GM23338 (cell line): ENCODE measurements around the gene RHOA. TPM values are rescaled to one million over a fixed set of nuclear protein-coding genes. Genes with fewer than 3 reads are reported as not detected.
"Not testable (repeated sequence)": the region's sequence is repeated elsewhere in the genome, so short reads cannot be mapped to it uniquely, and the experiment has no call there.

ENCODE experiments used
- ATAC-seq: fragments of 200-7000 bp; cut with Tn5 transposase; 3 replicates; pipeline ENCODE4 v1.9.1; 2020
- DNase-seq: peaks from one replicate; pipeline ENCODE4 v3.0.0-alpha.2; 2015; ENCODE audit warnings: low spot score
- H2AFZ ChIP-seq: fragments of 200-600 bp; sonication (generic); 2 replicates; pipeline ENCODE4 v1.8.0; 2016; ENCODE audit warnings: antibody characterized with exemption, mild to moderate bottlenecking, moderate library complexity
- H3F3A ChIP-seq: fragments of 200-600 bp; sonication (generic); replicated peaks from 2 replicates; pipeline ENCODE4 v1.8.0; 2017; ENCODE audit warnings: antibody characterized with exemption, mixed run types, low read depth
- H3K27ac ChIP-seq: fragments of 200-600 bp; sonication (generic); 2 replicates; pipeline ENCODE4 v1.6.1; 2016; ENCODE audit warnings: low read depth
- H3K27me3 ChIP-seq: fragments of 200-600 bp; sonication (generic); 2 replicates; pipeline ENCODE4 v1.8.0; 2016; ENCODE audit warnings: mild to moderate bottlenecking, mixed run types, moderate library complexity; ENCODE audit not compliant: insufficient read depth
- H3K36me3 ChIP-seq: fragments of 200-600 bp; sonication (generic); 2 replicates; pipeline ENCODE4 v1.8.0; 2016; ENCODE audit warnings: mild to moderate bottlenecking; ENCODE audit not compliant: insufficient read depth
- H3K4me1 ChIP-seq: fragments of 200-600 bp; sonication (generic); 2 replicates; pipeline ENCODE4 v1.8.0; 2016; ENCODE audit warnings: mild to moderate bottlenecking, moderate library complexity; ENCODE audit not compliant: insufficient read depth
- H3K4me2 ChIP-seq: fragments of 200-600 bp; sonication (generic); 2 replicates; pipeline ENCODE4 v1.7.1; 2017; ENCODE audit warnings: mixed run types
- H3K4me3 ChIP-seq: fragments of 200-600 bp; sonication (generic); 2 replicates; pipeline ENCODE4 v1.6.1; 2016; ENCODE audit warnings: mixed run types
- H3K79me2 ChIP-seq: fragments of 200-600 bp; sonication (generic); replicated peaks from 2 replicates; pipeline ENCODE4 v1.8.0; 2017; ENCODE audit warnings: mild to moderate bottlenecking; ENCODE audit not compliant: insufficient read depth
- H3K9me2 ChIP-seq: fragments of 200-600 bp; sonication (generic); 2 replicates; pipeline ENCODE4 v1.8.0; 2017; ENCODE audit not compliant: insufficient read depth
- H4K20me1 ChIP-seq: fragments of 200-600 bp; sonication (generic); replicated peaks from 2 replicates; pipeline ENCODE4 v1.8.0; 2017; ENCODE audit warnings: mild to moderate bottlenecking; ENCODE audit not compliant: insufficient read depth
- H3K27ac Mint-ChIP-seq: 2 replicates; pipeline ENCODE4 v1.8.0; 2020; ENCODE audit warnings: inconsistent platforms, mild to moderate bottlenecking, moderate library complexity, mixed read lengths
- H3K27me3 Mint-ChIP-seq: 3 replicates; pipeline ENCODE4 v1.8.0; 2022; ENCODE audit warnings: low read depth, mild to moderate bottlenecking, moderate library complexity, mixed read lengths, inconsistent platforms; ENCODE audit not compliant: insufficient read depth, poor library complexity
- H3K36me3 Mint-ChIP-seq: 3 replicates; pipeline ENCODE4 v1.8.0; 2021; ENCODE audit warnings: low read depth, mild to moderate bottlenecking, inconsistent platforms, moderate library complexity, mixed read lengths
- H3K4me1 Mint-ChIP-seq: 3 replicates; pipeline ENCODE4 v1.8.0; 2020; ENCODE audit warnings: mild to moderate bottlenecking, inconsistent platforms, mixed read lengths
- H3K4me3 Mint-ChIP-seq: 3 replicates; pipeline ENCODE4 v1.8.0; 2021; ENCODE audit warnings: moderate library complexity, mild to moderate bottlenecking, inconsistent platforms, mixed read lengths
- H3K9me3 Mint-ChIP-seq: 3 replicates; pipeline ENCODE4 v1.8.0; 2020; ENCODE audit warnings: moderate library complexity, mild to moderate bottlenecking, inconsistent platforms, mixed read lengths
- CREB1 ChIP-seq: fragments of 250-450 bp; sonication (Bioruptor Pico); IDR thresholded peaks from 2 replicates; pipeline ENCODE4 v1.5.0; 2020; ENCODE audit warnings: low read depth, mild to moderate bottlenecking, moderate library complexity
- POLR2AphosphoS5 ChIP-seq: IDR thresholded peaks from 2 replicates; pipeline ENCODE4 v1.6.1; 2016; ENCODE audit warnings: antibody characterized with exemption, low read depth
- polyA plus RNA-seq: library from polyadenylated mRNA; unstranded; fragments of >200 nt; fragmentation: Nextera tagmentation; extraction: Ambion mirVana; gene quantifications from 2 replicates; pipeline ENCODE4 v1.2.1, GENCODE V29; 2016
- total RNA-seq: library from RNA; depleted of rRNA; stranded (reverse); fragments of >200 nt; shearing (Covaris generic); gene quantifications from 2 replicates; pipeline ENCODE4 v1.2.3, GENCODE V29; 2014
- TF ChIP-seq, protein P1 (sequence below): IDR thresholded peaks from 2 replicates; pipeline ENCODE4 v1.6.1; 2016; ENCODE audit warnings: antibody characterized with exemption
- TF ChIP-seq, protein P2 (sequence below), 2 experiments: fragments of 200-600 bp in 1 of 2; sonication (generic) in 1 of 2; conservative IDR thresholded peaks; 2 replicates each; pipeline versions ENCODE4 v1.5.1 to v1.6.1; 2016 to 2017; ENCODE audit warnings: antibody characterized with exemption in 2 of 2, low read depth in 2 of 2, mild to moderate bottlenecking in 2 of 2, moderate library complexity in 1 of 2

RHOA gene
- total and polyA plus RNA-seq, 2 experiments from 2014 or later, result 248 to 373 TPM

DNA sequence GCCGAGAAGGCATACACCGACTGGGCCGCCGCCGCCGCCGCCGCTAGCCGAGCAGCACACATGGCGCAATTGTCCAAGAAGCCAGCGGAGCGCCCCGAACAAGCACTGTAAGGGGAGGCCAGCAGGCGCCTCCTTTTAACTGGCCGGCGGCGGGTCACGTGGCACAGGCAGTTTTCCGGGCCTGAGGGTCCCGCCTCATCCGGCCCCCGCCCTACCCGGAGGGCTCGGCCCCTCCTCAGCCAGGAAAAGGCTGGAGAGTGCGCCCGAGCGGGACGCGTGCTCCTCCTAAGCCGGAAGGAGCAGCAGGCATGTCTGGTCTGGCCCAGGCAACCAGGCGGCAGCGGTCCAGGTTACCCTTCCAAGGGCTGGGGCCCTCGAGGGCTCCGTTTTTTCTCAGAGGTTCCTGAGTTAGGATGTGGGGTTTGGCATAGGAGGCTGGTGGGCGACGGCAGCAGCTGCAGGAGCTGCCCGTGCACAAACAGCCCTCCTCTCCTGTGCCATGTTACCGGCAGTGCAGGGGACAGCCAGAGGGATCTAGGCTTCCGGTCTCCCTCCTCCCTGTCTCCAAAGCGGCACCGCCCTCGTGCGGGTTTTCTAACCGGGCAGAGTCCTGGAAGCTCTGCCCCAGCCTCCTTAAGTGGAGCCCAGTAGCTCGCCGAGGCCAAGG lies 53.4 kb downstream of the RHOA start, which contains the start of gene GPX1:
Gene GPX1, minus strand, starts transcription at position 137 of the 667 bp plus-strand sequence. Its CDS starts 75 bp downstream, at position 62.
- Mint-ChIP-seq H3K4me1 (peaks cover 24% of the 10 kb centered on the region), H3K27ac (peak within 1 kb of the TSS; percentile 96), H3K4me3 (peak within 1 kb of the TSS; percentile 96), H3K36me3 (peaks cover 78% of the 10 kb centered on the region), H3K9me3 (no peaks in the 10 kb centered on the region), H3K27me3 (peaks cover 13% of the 10 kb centered on the region)
- peaks cover 38% of the 10 kb centered on the region for H3K36me3 ChIP-seq
- H3K4me3 ChIP-seq, result peak within 1 kb of the TSS; percentile 94
- peak within 1 kb of the TSS; percentile 95 for H3K27ac ChIP-seq
- no peak for TF ChIP-seq CREB1 (CRISPR knock-in tag)
- TF ChIP-seq POLR2AphosphoS5, result peak; percentile 95
- TF ChIP-seq, protein P1, sequence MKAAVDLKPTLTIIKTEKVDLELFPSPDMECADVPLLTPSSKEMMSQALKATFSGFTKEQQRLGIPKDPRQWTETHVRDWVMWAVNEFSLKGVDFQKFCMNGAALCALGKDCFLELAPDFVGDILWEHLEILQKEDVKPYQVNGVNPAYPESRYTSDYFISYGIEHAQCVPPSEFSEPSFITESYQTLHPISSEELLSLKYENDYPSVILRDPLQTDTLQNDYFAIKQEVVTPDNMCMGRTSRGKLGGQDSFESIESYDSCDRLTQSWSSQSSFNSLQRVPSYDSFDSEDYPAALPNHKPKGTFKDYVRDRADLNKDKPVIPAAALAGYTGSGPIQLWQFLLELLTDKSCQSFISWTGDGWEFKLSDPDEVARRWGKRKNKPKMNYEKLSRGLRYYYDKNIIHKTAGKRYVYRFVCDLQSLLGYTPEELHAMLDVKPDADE, result peak; percentile 11; the same call in 1 of the 2 replicates
- TF ChIP-seq, protein P2, sequence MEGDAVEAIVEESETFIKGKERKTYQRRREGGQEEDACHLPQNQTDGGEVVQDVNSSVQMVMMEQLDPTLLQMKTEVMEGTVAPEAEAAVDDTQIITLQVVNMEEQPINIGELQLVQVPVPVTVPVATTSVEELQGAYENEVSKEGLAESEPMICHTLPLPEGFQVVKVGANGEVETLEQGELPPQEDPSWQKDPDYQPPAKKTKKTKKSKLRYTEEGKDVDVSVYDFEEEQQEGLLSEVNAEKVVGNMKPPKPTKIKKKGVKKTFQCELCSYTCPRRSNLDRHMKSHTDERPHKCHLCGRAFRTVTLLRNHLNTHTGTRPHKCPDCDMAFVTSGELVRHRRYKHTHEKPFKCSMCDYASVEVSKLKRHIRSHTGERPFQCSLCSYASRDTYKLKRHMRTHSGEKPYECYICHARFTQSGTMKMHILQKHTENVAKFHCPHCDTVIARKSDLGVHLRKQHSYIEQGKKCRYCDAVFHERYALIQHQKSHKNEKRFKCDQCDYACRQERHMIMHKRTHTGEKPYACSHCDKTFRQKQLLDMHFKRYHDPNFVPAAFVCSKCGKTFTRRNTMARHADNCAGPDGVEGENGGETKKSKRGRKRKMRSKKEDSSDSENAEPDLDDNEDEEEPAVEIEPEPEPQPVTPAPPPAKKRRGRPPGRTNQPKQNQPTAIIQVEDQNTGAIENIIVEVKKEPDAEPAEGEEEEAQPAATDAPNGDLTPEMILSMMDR (conservative IDR thresholded peaks at IDR 0.05; ENCODE audit: low read depth in 2 of 2), result 0 out of 4 replicates have a peak, but pooled peaks of 1 of the 2 experiments have one; percentile 7
- H3K79me2 ChIP-seq, result peaks cover 17% of the 10 kb centered on the region
- no peaks in the 10 kb centered on the region for H3K27me3 ChIP-seq
- H3K4me1 ChIP-seq, result peaks cover 14% of the 10 kb centered on the region; the same call in 1 of the 2 replicates
- H3K4me2 ChIP-seq, result peak within 1 kb of the TSS; percentile 92
- peaks cover 37% of the 10 kb centered on the region for H3F3A ChIP-seq
- H3K9me2 ChIP-seq, result no peaks in the 10 kb centered on the region
- H2AFZ ChIP-seq, result 0 out of 2 replicates have a peak within 1 kb of the TSS, but pooled peaks have one; percentile 23
- ATAC-seq (peak; percentile 95), DNase-seq (peak; percentile 98)
- peaks cover 7% of the 10 kb centered on the region for H4K20me1 ChIP-seq

DNA sequence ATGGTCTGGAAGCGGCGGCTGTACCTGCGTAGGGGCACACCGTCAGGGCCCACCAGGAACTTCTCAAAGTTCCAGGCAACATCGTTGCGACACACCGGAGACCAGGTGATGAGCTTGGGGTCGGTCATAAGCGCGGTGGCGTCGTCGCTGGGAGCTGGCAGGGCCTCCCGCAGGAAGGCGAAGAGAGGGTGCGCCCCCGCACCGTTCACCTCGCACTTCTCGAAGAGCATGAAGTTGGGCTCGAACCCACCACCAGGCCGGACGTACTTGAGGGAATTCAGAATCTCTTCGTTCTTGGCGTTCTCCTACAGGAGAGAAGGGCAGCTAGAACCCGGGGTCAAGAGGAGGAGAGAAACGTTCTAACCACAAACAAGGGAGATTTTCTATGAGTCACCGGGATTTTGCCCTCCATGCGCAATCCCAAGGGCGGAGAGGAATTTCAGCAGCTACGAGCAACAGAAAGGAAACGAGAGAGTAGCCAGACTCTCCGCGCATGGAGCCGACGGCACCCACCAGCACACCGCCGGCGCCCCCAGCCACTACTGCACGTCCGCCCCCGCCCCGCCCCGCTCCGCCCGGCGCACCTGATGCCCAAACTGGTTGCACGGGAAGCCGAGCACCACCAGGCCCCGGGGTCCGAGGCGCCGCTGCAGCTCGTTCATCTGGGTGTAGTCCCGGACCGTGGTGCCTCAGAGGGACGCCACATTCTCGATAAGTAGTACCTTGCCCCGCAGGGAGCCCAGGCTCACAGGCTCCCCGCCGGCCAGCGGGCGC lies 54.1 kb downstream of the RHOA start:
- Histone ChIP-seq H3K36me3 (peaks cover 32% of the 10 kb centered on the region), H2AFZ (0 out of 2 replicates have a peak overlapping the region, but pooled peaks have one; percentile 23), H3K4me2 (peak overlapping the region; percentile 92), H3K4me3 (peak overlapping the region; percentile 94), H3F3A (peaks cover 32% of the 10 kb centered on the region), H3K27ac (peak overlapping the region; percentile 95), H3K4me1 (peaks cover 14% of the 10 kb centered on the region; the same call in 1 of the 2 replicates), H3K79me2 (peaks cover 17% of the 10 kb centered on the region)
- H3K27me3 Mint-ChIP-seq, result peaks cover 17% of the 10 kb centered on the region
- H3K9me2 ChIP-seq, H3K27me3 ChIP-seq, H4K20me1 ChIP-seq, H3K9me3 Mint-ChIP-seq: not testable (repeated sequence)
- H3K4me3 Mint-ChIP-seq, result peak overlapping the region; percentile 96
- peak overlapping the region; percentile 96 for H3K27ac Mint-ChIP-seq
- ATAC-seq (peak; percentile 42), DNase-seq (peak; percentile 53)
- peaks cover 77% of the 10 kb centered on the region for H3K36me3 Mint-ChIP-seq
- peaks cover 24% of the 10 kb centered on the region for H3K4me1 Mint-ChIP-seq

DNA sequence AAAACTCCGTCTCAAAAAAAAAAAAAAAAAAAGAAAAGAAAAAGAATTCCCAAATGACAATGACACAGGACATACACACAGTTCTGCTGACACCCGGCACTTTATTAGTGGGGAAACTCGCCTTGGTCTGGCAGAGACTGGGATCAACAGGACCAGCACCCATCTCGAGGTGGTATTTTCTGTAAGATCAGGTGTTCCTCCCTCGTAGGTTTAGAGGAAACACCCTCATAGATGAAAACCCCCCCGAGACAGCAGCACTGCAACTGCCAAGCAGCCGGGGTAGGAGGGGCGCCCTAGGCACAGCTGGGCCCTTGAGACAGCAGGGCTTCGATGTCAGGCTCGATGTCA lies 54.7 kb downstream of the RHOA start:
- not testable (repeated sequence) for H2AFZ ChIP-seq, H3K27me3 ChIP-seq, H3K27ac ChIP-seq, DNase-seq, H4K20me1 ChIP-seq, ATAC-seq, H3K9me2 ChIP-seq, H3K9me3 Mint-ChIP-seq
- Histone ChIP-seq H3K4me3 (peak overlapping the region; percentile 94), H3F3A (peaks cover 27% of the 10 kb centered on the region), H3K79me2 (peaks cover 17% of the 10 kb centered on the region), H3K36me3 (peaks cover 26% of the 10 kb centered on the region), H3K4me1 (peaks cover 14% of the 10 kb centered on the region; the same call in 1 of the 2 replicates), H3K4me2 (peak overlapping the region; percentile 92)
- H3K27me3 Mint-ChIP-seq, result peaks cover 15% of the 10 kb centered on the region
- peaks cover 24% of the 10 kb centered on the region for H3K4me1 Mint-ChIP-seq
- peaks cover 72% of the 10 kb centered on the region for H3K36me3 Mint-ChIP-seq
- H3K27ac Mint-ChIP-seq, result peak overlapping the region; percentile 96; the same call in 1 of the 2 replicates
- peak overlapping the region; percentile 96 for H3K4me3 Mint-ChIP-seq
